ENCODE results near the gene YPEL3. TPM values are rescaled to one million over a fixed set of nuclear protein-coding genes. Genes with fewer than 3 reads are reported as not detected.
A peak's percentile ranks its signal among the peaks of the same experiment; 100 is the strongest.
"Not testable (repeated sequence)": the region's sequence is repeated elsewhere in the genome, so short reads cannot be mapped to it uniquely, and the experiment has no call there.

Gene YPEL3
- total RNA-seq, 1 donor from 2014 or later: 37.9 TPM

DNA sequence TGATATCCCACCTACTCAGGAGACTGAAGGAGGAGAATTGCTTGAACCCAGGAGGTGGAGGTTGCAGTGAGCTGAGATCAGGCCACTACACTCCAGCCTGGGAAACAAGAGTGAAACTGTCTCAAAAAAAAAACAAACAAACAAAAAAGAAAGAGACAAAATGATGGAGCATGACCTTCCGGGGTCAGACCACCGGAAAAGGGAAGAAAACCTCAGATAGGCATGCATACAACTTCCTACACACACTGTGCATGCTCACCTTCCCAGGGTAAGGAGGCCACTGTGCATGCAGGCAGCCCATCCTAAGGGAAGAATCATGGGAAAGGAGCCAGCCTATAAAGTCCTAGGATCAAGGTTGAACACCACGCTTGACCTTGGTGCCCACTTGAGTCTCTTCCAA, 36.6 kb upstream of the YPEL3 start:
- TF ChIP-seq, protein P1, sequence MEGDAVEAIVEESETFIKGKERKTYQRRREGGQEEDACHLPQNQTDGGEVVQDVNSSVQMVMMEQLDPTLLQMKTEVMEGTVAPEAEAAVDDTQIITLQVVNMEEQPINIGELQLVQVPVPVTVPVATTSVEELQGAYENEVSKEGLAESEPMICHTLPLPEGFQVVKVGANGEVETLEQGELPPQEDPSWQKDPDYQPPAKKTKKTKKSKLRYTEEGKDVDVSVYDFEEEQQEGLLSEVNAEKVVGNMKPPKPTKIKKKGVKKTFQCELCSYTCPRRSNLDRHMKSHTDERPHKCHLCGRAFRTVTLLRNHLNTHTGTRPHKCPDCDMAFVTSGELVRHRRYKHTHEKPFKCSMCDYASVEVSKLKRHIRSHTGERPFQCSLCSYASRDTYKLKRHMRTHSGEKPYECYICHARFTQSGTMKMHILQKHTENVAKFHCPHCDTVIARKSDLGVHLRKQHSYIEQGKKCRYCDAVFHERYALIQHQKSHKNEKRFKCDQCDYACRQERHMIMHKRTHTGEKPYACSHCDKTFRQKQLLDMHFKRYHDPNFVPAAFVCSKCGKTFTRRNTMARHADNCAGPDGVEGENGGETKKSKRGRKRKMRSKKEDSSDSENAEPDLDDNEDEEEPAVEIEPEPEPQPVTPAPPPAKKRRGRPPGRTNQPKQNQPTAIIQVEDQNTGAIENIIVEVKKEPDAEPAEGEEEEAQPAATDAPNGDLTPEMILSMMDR (conservative IDR thresholded peaks at IDR 0.05): no peak
- Mint-ChIP-seq H3K4me3 (no peak overlapping the region), H3K4me1 (ENCODE audit: unreplicated experiment) (no peaks in the 10 kb centered on the region)

DNA sequence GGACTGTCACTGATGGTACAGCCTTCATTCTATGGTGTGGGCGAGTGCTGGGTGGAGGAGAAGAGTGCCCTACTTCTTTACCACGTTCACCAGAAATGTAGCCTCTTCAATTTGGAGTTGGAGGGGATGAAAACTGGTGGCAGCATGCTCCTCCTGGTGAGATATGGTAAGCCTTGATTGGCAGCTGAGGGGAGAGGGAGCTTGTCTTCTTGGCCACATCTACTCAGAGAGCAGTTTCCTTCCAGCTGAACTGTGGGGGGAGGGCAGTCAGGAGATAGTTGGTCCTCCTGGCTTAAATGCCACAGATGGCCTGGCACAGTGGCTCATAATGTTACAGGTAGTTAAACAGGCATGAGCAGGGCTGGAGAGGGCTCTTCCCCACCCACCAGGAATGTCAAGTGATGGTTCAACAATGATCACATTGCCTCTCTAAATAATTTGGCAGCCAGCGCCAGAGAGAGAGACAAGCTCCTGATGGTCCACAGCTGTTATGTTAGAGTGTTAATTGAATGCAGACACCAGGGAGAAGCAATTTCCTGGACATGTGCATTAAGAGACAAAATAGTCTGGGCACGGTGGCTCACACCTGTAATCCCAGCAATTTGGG, 36.0 kb upstream of the YPEL3 start:
- Mint-ChIP-seq H3K27me3 (no peaks in the 10 kb centered on the region), H3K36me3 (no peaks in the 10 kb centered on the region), H3K27ac (no peak overlapping the region), H3K9me3 (no peaks in the 10 kb centered on the region), H3K4me3 (no peak overlapping the region), H3K4me1 (ENCODE audit: unreplicated experiment) (no peaks in the 10 kb centered on the region)
- no peak for DNase-seq (ENCODE audit: extremely low spot score, unreplicated experiment)
- TF ChIP-seq, protein P1 (conservative IDR thresholded peaks at IDR 0.05): no peak

More for the DNA sequence above, 36.6 kb upstream of the YPEL3 start:
- H3K9me3 Mint-ChIP-seq: no peaks in the 10 kb centered on the region
- no peak overlapping the region for H3K27ac Mint-ChIP-seq
- DNase-seq (ENCODE audit: extremely low spot score, unreplicated experiment): no peak
- H3K27me3 Mint-ChIP-seq: no peaks in the 10 kb centered on the region
- H3K36me3 Mint-ChIP-seq: no peaks in the 10 kb centered on the region

DNA sequence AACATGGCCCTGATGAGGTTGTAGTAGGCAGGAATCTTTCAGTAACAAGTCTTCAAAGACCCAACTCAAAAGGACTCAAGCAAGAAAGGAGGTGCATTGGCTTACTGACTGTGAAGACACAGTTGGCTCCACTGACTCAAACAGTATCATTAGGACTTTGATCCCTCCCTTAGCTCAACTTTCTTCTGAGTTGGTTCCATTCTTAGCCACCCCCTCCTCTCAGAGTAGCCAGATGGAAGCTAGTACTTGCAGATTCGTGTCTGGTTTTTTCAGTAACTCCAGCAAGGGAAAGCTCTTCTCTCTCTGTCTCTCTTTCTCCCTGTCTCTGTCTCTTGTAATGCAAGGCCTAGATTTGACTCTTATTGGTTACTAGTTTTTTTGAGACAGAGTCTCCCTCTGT, 32.0 kb upstream of the YPEL3 start:
- Mint-ChIP-seq H3K27me3 (no peaks in the 10 kb centered on the region), H3K9me3 (no peaks in the 10 kb centered on the region), H3K27ac (no peak overlapping the region), H3K4me3 (no peak overlapping the region), H3K36me3 (no peaks in the 10 kb centered on the region), H3K4me1 (ENCODE audit: unreplicated experiment) (peaks cover 8% of the 10 kb centered on the region)
- DNase-seq (ENCODE audit: extremely low spot score, unreplicated experiment): no peak
- TF ChIP-seq, protein P1 (conservative IDR thresholded peaks at IDR 0.05): no peak

DNA sequence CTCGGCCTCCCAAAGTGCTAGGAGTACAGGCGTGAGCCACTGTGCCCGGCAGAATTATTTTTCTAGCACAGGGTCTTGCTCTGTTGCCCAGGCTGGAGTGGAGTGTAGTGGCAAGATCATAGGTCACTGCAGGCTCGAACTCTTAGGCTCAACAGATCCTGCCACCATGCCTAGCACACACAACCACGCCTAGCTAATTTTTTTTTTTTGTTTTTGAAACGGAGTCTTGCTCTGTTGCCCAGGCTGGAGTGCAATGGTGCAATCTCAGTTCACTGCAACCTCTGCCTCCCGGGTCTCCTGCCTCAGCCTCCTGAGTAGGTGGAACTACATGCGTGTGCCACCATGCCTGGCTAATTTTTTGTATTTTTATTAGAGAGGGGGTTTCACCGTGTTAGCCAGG, 29.7 kb upstream of the YPEL3 start:
- H3K36me3 Mint-ChIP-seq; DNase-seq (ENCODE audit: extremely low spot score, unreplicated experiment); H3K9me3 Mint-ChIP-seq; H3K27me3 Mint-ChIP-seq; H3K4me3 Mint-ChIP-seq; H3K27ac Mint-ChIP-seq: not testable (repeated sequence)
- H3K4me1 Mint-ChIP-seq (ENCODE audit: unreplicated experiment): peaks cover 17% of the 10 kb centered on the region

DNA sequence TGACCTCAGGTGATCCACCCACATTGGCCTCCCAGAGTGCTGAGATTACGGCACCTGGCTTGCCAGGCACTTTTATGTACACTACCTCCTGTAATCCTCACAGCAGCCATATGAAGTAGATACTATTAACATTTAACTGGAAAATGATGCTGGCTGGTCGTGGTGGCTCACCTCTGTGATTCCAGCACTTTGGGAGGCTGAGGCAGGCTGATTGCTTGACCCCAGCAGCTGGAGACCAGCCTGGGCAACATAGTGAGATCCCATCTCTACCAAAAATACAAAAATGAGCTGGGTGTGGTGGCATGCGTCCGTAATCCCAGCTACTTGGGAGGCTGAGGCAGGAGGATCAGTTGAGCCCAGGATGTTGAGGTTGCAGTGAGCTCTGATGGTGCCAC, 29.0 kb upstream of the YPEL3 start:
- no peak for DNase-seq (ENCODE audit: extremely low spot score, unreplicated experiment)
- no peaks in the 10 kb centered on the region for H3K9me3 Mint-ChIP-seq
- H3K4me1 Mint-ChIP-seq (ENCODE audit: unreplicated experiment): peaks cover 17% of the 10 kb centered on the region
- no peak overlapping the region for H3K27ac Mint-ChIP-seq
- no peaks in the 10 kb centered on the region for H3K27me3 Mint-ChIP-seq
- no peak overlapping the region for H3K4me3 Mint-ChIP-seq
- no peaks in the 10 kb centered on the region for H3K36me3 Mint-ChIP-seq
- TF ChIP-seq, protein P1 (conservative IDR thresholded peaks at IDR 0.05): no peak

DNA sequence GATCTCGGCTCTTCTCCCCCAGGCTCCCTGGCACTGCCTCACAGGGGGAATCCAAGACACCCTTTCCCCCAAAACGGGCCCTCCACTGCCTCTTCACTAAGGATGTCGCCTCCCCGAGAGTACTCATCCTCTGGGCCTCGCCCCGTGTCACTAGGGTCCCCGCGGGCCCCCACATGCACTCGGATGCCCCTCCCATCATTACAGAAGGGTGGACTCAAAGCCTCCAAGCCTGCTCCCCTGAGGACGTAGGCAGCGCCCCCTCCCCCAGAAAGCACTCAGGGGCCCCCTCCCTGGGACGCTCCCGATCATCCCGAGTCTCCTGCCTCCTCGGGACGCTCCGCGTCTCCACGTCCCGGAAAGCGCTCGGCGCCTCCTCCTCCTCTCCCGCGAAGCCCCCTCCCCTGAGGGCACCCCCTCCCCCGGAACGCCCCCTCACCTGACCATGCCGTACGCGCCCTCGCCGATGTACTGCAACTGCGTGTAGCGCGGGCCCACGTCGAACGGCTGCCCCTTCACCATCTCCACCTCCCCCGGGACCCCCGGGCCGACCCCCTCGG, 26.7 kb upstream of the YPEL3 start:
- peak overlapping the region; percentile 89 for H3K4me3 Mint-ChIP-seq
- no peaks in the 10 kb centered on the region for H3K27me3 Mint-ChIP-seq
- H3K9me3 Mint-ChIP-seq: no peaks in the 10 kb centered on the region
- peak overlapping the region; percentile 46 for H3K27ac Mint-ChIP-seq
- no peak for DNase-seq (ENCODE audit: extremely low spot score, unreplicated experiment)
- H3K36me3 Mint-ChIP-seq: peaks cover 3% of the 10 kb centered on the region
- TF ChIP-seq, protein P1 (conservative IDR thresholded peaks at IDR 0.05): no peak
- peaks cover 22% of the 10 kb centered on the region for H3K4me1 Mint-ChIP-seq (ENCODE audit: unreplicated experiment)
